Iris pigment epithelial cell (primary cell): ENCODE data around the gene SPDEF.

Source experiments
- DNase-seq: peaks from one replicate; pipeline ENCODE4 v3.0.0-alpha.2; 2011; ENCODE audit warnings: low read depth

SPDEF gene

GRCh38 chr6:34556031-34556471 lies at the start of gene SPDEF:
Gene SPDEF, minus strand, starts transcription at chr6:34556329. Its CDS starts 11,874 bp downstream, at chr6:34544455.
- peak; percentile 34 for DNase-seq

- no peak for DNase-seq
Observed at GRCh38 chr6:34603707-34604106, 47.6 kb upstream of the SPDEF start.

- DNase-seq = peak; percentile 57
Observed at GRCh38 chr6:34602318-34603111, 46.4 kb upstream of the SPDEF start.

GRCh38 chr6:34601706-34602105 lies 45.6 kb upstream of the SPDEF start:
- no peak for DNase-seq

- no peak for DNase-seq
Observed at GRCh38 chr6:34600796-34601195, 44.7 kb upstream of the SPDEF start.

- DNase-seq = no peak
Observed at GRCh38 chr6:34600101-34600500, 44.0 kb upstream of the SPDEF start.

- DNase-seq = peak; percentile 24
Observed at GRCh38 chr6:34598712-34599111, 42.6 kb upstream of the SPDEF start.

GRCh38 chr6:34597605-34598353 lies 41.6 kb upstream of the SPDEF start:
- no peak for DNase-seq

GRCh38 chr6:34596798-34597197 lies 40.7 kb upstream of the SPDEF start:
- DNase-seq = no peak

GRCh38 chr6:34595332-34596184 lies 39.4 kb upstream of the SPDEF start:
- peak; percentile 63 for DNase-seq

GRCh38 chr6:34593701-34594100 lies 37.6 kb upstream of the SPDEF start:
- DNase-seq = no peak

GRCh38 chr6:34592208-34592952 lies 36.3 kb upstream of the SPDEF start:
- DNase-seq = no peak

GRCh38 chr6:34589691-34590090 lies 33.6 kb upstream of the SPDEF start:
- DNase-seq = no peak

GRCh38 chr6:34589140-34589539 lies 33.0 kb upstream of the SPDEF start:
- no peak for DNase-seq

- no peak for DNase-seq
Observed at GRCh38 chr6:34587851-34588250, 31.7 kb upstream of the SPDEF start.

GRCh38 chr6:34587325-34587724 lies 31.2 kb upstream of the SPDEF start:
- DNase-seq = no peak

GRCh38 chr6:34586327-34587040 lies 30.4 kb upstream of the SPDEF start:
- DNase-seq = no peak

- peak; percentile 81 for DNase-seq
Observed at GRCh38 chr6:34585512-34586061, 29.5 kb upstream of the SPDEF start.

- DNase-seq = no peak
Observed at GRCh38 chr6:34585108-34585507, 29.0 kb upstream of the SPDEF start.

- DNase-seq = no peak
Observed at GRCh38 chr6:34584694-34585093, 28.6 kb upstream of the SPDEF start.
